ENCODE data around the gene CTTNBP2.
"Not testable (repeated sequence)": the region's sequence is repeated elsewhere in the genome, so short reads cannot be mapped to it uniquely, and the experiment has no call there.

CTTNBP2 gene

DNA sequence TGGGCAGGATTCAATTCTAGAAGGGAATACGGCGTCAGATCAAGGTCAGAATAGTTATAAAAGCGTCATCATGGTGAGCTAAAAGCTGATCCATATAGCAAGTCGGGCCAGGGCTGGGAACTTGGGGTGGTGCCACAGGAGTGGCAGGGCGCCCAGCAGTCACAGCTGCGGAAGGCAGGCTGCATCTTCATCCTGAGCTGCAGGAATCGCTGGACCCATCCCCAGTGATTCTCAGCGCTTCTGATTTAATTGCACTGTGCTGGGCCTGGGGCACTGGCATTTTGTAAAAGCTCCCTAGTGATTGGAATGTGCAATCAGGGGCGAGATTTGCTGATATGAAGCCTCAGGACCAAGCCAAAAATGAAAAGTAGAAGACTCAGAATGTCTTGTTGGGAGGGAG is 135.3 kb downstream of the CTTNBP2 start:
- no peak for DNase-seq (ENCODE audit: low read depth in 2 of 2)

GRCh38 chr7:117731455-117731854 is 141.8 kb downstream of the CTTNBP2 start:
- DNase-seq (ENCODE audit: low read depth in 2 of 2), result no peak

- no peak for DNase-seq (ENCODE audit: low read depth in 2 of 2)
Measured at GRCh38 chr7:117730390-117730789, 142.9 kb downstream of the CTTNBP2 start.

- no peak for DNase-seq (ENCODE audit: low read depth in 2 of 2)
Measured at GRCh38 chr7:117728890-117729624, 144.2 kb downstream of the CTTNBP2 start.

DNA sequence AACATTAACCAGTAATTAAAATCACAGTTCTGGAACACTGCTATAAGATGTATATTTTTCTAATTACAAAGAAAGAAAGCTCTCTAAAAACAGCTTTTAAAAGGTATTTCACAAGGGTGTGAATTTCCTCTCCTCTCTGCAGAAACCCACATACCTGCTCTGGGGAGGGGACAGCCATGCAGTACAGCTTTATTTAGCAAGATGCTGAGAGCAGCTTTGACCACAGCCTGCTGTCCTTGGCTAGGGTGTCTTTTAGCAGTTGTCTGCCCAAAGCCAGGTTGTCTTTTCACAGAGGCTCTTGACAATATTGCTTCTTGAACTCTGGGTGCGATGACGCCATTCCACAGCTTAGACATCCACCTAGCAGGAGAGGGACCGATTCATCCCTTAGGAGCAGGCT is 148.3 kb downstream of the CTTNBP2 start:
- no peak for DNase-seq (ENCODE audit: low read depth in 2 of 2)

- DNase-seq (ENCODE audit: low read depth in 2 of 2), result no peak
Measured at GRCh38 chr7:117719377-117719776, 153.9 kb downstream of the CTTNBP2 start.

- no peak for DNase-seq (ENCODE audit: low read depth in 2 of 2)
Measured at GRCh38 chr7:117718116-117718835, 155.0 kb downstream of the CTTNBP2 start.

GRCh38 chr7:117717357-117717756 is 155.9 kb downstream of the CTTNBP2 start:
- no peak for DNase-seq (ENCODE audit: low read depth in 2 of 2)

GRCh38 chr7:117716707-117717299 is 156.4 kb downstream of the CTTNBP2 start:
- no peak for DNase-seq (ENCODE audit: low read depth in 2 of 2)

DNA sequence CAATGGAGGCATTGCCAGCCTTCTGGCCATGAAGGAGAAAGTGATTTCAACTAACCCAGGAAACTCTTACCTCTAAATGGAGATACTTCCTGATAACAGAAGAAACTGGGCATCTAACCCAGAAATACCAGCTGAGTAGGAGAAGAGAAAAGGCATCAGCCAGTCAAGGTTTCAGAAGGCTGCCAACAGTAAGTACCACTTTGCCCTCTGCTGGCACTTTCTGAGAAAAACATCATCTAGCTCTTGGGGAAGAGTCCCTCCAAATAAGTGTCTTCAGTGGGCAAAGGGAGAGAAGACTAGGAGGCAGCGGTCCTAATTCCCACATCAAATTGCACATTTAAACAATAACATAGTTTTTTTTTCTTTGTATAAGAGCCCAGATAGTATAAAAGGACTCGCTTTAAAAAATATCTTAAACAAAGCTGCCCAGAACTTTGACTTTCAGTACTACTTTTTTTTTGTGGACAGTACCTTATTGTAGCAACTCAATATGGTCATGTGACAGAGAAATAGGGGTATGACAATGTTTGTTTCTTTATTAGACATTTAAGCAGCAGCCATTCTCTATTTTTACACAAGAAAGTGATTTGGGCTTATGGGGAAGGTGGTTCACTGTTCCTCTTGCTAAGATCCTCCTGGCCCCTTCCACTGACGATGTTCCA is 157.3 kb downstream of the CTTNBP2 start:
- DNase-seq (ENCODE audit: low read depth in 2 of 2), result no peak

- no peak for DNase-seq (ENCODE audit: low read depth in 2 of 2)
Measured at GRCh38 chr7:117711556-117711955, 161.7 kb downstream of the CTTNBP2 start.

DNA sequence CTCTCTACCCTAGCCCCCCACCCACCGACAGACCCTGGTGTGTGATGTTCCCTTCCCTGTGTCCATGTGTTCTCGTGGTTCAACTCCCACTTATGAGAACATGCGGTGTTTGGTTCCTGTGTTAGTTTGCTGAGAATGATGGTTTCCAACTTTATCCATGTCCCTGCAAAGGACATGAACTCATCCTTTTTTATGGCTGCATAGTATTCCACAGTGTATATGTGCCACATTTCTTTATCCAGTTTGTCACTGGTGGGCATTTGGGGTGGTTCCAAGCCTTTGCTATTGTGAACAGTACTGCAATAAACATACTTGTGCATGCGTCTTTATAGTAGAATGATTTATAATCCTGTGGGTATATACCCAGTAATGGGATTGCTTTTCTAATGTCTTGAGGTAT is 165.1 kb downstream of the CTTNBP2 start:
- DNase-seq (ENCODE audit: low read depth in 2 of 2), result not testable (repeated sequence)

DNA sequence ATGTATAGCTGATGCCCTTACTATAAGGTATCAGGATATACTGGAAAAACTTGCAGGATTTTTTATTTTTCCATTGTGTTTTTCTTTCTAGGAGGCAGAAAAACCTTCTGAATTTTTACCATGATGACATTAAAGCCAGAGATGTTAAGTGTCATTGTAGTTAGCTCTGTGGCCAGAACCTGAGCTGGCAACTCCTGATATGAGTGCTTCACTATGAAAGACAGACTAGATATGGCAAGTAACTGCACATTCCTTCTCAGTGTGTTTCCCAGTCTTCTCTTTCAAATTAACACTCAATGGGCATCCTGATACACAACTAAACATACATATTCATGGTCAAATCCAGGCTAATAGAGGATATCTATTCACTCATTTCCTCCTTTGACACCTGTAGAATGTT is 166.2 kb downstream of the CTTNBP2 start:
- no peak for DNase-seq (ENCODE audit: low read depth in 2 of 2)

DNA sequence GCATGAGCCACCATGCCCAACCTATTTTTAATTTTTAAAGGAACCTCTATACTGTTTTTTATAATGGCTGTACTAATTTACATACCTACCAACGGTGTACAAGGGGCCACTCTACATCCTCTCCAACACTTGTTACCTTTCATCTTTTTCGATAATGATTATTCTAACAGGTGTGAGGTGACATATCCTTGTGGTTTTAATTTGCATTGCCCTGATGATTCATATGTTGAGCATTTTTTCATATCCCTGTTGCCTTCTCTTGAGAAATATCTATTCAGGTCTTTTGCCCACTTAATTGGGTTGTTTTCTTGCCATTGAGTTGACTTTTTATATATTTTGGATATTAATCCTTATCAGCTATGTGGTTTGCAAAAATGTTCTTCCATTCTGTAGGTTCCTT is 167.0 kb downstream of the CTTNBP2 start:
- no peak for DNase-seq (ENCODE audit: low read depth in 2 of 2)

DNA sequence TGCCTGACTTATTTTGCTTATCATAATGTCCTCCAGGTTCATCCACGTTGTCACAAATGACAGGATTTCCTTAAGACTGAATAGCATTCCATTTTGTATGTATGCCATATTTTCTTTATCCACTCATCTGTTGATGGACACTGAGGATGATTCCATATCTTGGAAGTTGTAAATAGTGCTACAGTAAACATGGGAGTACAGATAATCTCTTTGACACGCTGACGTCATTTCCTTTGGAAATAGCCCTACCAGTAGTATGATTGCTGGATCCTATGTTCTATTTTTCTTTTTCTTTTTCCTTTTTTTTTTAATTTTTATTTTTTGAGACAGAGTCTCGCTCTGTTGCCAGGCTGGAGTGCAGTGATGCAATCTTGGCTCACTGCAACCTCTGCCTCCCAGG is 167.6 kb downstream of the CTTNBP2 start:
- no peak for DNase-seq (ENCODE audit: low read depth in 2 of 2)

GRCh38 chr7:117704063-117704462 is 169.2 kb downstream of the CTTNBP2 start:
- DNase-seq (ENCODE audit: low read depth in 2 of 2), result no peak

- DNase-seq (ENCODE audit: low read depth in 2 of 2), result no peak
Measured at GRCh38 chr7:117698018-117698417, 175.2 kb downstream of the CTTNBP2 start.

DNA sequence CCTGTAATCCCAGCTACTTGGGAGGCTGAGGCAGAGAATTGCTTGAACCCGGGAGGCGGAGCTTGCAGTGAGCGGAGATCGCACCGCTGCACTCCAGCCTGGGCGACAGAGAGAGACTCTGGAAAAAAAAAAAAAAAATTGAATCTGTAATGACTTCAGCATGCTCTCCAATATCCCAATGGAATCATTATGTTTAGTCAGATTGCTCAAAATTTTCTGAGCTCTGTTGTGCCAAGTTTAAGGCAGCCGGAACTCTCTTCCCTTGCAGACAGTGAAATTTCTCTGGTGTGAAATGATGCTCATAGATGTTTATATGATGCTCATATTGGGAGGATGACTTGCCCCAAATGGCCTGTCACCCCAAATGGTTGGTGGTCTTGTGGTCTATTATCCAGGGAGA is 180.9 kb downstream of the CTTNBP2 start:
- DNase-seq (ENCODE audit: low read depth in 2 of 2), result no peak

DNA sequence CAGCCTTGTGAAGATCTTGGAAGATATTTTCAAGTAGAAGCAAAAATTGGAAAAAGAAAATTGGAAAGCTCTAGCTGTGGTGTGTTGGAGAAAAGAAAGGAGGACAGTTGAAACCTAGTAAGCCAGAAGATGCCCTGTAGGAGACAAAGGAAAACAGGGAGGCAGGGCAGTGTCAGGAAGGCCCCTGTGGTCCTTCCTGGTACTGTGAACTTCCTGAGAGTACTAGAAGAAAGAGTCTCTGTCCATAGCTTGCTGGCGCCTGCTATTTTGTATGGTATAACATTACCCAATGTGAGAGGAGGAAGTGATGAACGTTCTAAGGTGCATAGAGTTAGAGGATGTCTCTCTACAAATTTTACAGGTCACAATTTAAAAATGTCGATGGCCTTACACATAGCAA is 183.1 kb downstream of the CTTNBP2 start:
- DNase-seq (ENCODE audit: low read depth in 2 of 2), result no peak

DNA sequence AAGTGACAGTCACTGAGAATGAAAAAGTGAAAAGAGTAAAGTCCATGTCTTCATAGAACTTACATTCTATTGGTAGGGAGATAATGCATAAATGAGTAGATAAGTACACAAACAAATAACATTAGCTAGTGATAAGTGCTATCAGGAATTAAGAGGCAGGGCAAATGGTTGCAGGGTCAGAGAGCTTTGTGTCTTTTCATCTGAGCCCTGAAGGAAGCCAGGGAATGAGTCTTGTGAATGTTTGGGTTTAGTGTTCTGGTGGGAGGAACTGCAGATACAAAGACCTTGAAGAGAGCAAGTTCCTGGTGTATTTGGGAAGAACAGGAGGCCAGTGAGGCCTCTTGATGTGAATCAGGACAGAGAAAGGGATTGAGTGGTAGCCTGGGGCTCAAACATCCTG is 183.8 kb downstream of the CTTNBP2 start:
- DNase-seq (ENCODE audit: low read depth in 2 of 2), result no peak

DNA sequence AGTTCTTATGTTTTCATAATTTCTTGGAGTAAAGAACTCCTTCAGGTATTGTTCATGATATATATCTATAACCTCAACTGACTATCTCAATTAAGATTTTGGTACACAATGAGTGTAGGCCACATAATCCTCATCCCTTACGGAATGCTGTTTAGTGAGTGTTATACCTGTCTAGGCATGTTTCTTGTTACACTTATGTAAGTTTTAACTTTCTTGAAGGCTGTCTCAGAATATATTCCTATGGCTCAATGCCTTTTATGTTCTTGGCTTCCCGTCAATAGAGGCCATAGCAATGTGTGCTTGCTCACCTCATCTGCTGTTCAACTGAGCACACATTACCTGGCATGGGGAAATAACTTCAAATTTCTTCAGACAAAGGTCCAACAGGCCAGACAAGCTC is 185.1 kb downstream of the CTTNBP2 start:
- DNase-seq (ENCODE audit: low read depth in 2 of 2), result no peak

GRCh38 chr7:117686311-117686935 is 186.8 kb downstream of the CTTNBP2 start:
- DNase-seq (ENCODE audit: low read depth in 2 of 2), result no peak

Data from stimulated activated CD4-positive, alpha-beta T cell treated with anti-CD3 and anti-CD28 coated beads, Interleukin-1b, Interleukin-23, amount 100 ng/mL, for 1 hour (primary cell).